ENCODE measurements around the gene GCN1.

GCN1 gene

GRCh38 chr12:120115692-120116440, 78.6 kb downstream of the GCN1 start:
- DNase-seq (ENCODE audit: low read depth in 2 of 2) = no peak

- no peak for DNase-seq (ENCODE audit: low read depth in 2 of 2)
These were observed 79.4 kb downstream of the GCN1 start for GRCh38 chr12:120115066-120115465.

GRCh38 chr12:120110550-120111501, 83.7 kb downstream of the GCN1 start:
- no peak for DNase-seq (ENCODE audit: low read depth in 2 of 2)

GRCh38 chr12:120109570-120110267, 84.8 kb downstream of the GCN1 start:
- DNase-seq (ENCODE audit: low read depth in 2 of 2) = no peak

- DNase-seq (ENCODE audit: low read depth in 2 of 2) = no peak
These were observed 88.4 kb downstream of the GCN1 start for GRCh38 chr12:120106151-120106550.

- no peak for DNase-seq (ENCODE audit: low read depth in 2 of 2)
These were observed 91.1 kb downstream of the GCN1 start for GRCh38 chr12:120103371-120103770.

GRCh38 chr12:120103044-120103338, 91.5 kb downstream of the GCN1 start:
- DNase-seq (ENCODE audit: low read depth in 2 of 2) = no peak

- DNase-seq (ENCODE audit: low read depth in 2 of 2) = no peak
These were observed 92.1 kb downstream of the GCN1 start for GRCh38 chr12:120102189-120103043.

GRCh38 chr12:120101617-120102016, 92.9 kb downstream of the GCN1 start:
- DNase-seq (ENCODE audit: low read depth in 2 of 2) = no peak

GRCh38 chr12:120101182-120101581, 93.3 kb downstream of the GCN1 start:
- no peak for DNase-seq (ENCODE audit: low read depth in 2 of 2)

GRCh38 chr12:120100630-120101029, 93.9 kb downstream of the GCN1 start:
- no peak for DNase-seq (ENCODE audit: low read depth in 2 of 2)

- DNase-seq (ENCODE audit: low read depth in 2 of 2) = no peak
These were observed 94.8 kb downstream of the GCN1 start for GRCh38 chr12:120099738-120100137.

- no peak for DNase-seq (ENCODE audit: low read depth in 2 of 2)
These were observed 95.6 kb downstream of the GCN1 start for GRCh38 chr12:120098756-120099470.

- no peak for DNase-seq (ENCODE audit: low read depth in 2 of 2)
These were observed 97.8 kb downstream of the GCN1 start for GRCh38 chr12:120096671-120097202.

GRCh38 chr12:120095736-120096135, 98.8 kb downstream of the GCN1 start:
- DNase-seq (ENCODE audit: low read depth in 2 of 2) = no peak

GRCh38 chr12:120095331-120095730, 99.2 kb downstream of the GCN1 start:
- no peak for DNase-seq (ENCODE audit: low read depth in 2 of 2)

GRCh38 chr12:120094485-120094884, 100.0 kb downstream of the GCN1 start:
- DNase-seq (ENCODE audit: low read depth in 2 of 2) = no peak

GRCh38 chr12:120093592-120094355, 100.7 kb downstream of the GCN1 start:
- DNase-seq (ENCODE audit: low read depth in 2 of 2) = no peak

- DNase-seq (ENCODE audit: low read depth in 2 of 2) = no peak
These were observed 101.3 kb downstream of the GCN1 start for GRCh38 chr12:120093336-120093591.

Data from activated CD8-positive, alpha-beta memory T cell treated with anti-CD3 and anti-CD28 coated beads for 4 hours (primary cell).